K562 (cell line): Measurements from ENCODE around the gene MRPL52. TPM values are rescaled to one million over a fixed set of nuclear protein-coding genes. Genes with fewer than 3 reads are reported as not detected.

Experiments used
- CBX3 ChIP-seq, 2 experiments: IDR thresholded peaks; 1 replicate in 1 of 2; 2 replicates in 1 of 2; pipeline ENCODE4 v1.6.1; 2012; ENCODE audit warnings: inconsistent platforms in 2 of 2, low read length in 2 of 2, borderline replicate concordance in 1 of 2, control low read depth in 1 of 2
- DACH1 ChIP-seq: fragments of 450-650 bp; IDR thresholded peaks from 2 replicates; pipeline ENCODE4 v1.6.1; 2018; ENCODE audit not compliant: partially characterized antibody
- DMBX1 ChIP-seq: fragments of 250-450 bp; sonication (Bioruptor Pico); IDR thresholded peaks from 2 replicates; pipeline ENCODE4 v1.8.0; 2022; ENCODE audit warnings: inconsistent platforms, mild to moderate bottlenecking, moderate library complexity, borderline replicate concordance
- DNMT1 ChIP-seq: fragments of 450-650 bp; IDR thresholded peaks from 2 replicates; pipeline ENCODE4 v1.6.1; 2016; ENCODE audit warnings: antibody characterized with exemption, mild to moderate bottlenecking
- E2F6 ChIP-seq, 2 experiments: IDR thresholded peaks; 2 replicates each; pipeline ENCODE4 v1.6.1; 2011; ENCODE audit warnings: borderline replicate concordance in 1 of 2, control low read depth in 1 of 2, low read depth in 1 of 2, low read length in 1 of 2, mild to moderate bottlenecking in 1 of 2, mixed read lengths in 1 of 2, moderate library complexity in 1 of 2; ENCODE audit not compliant: insufficient read depth in 1 of 2, insufficient read length in 1 of 2, poor library complexity in 1 of 2, severe bottlenecking in 1 of 2; ENCODE audit errors: extremely low read depth in 1 of 2
- FOXP1 ChIP-seq: sonication (generic); formaldehyde crosslinking; IDR thresholded peaks from 2 replicates; pipeline ENCODE4 v1.8.0; 2022; ENCODE audit warnings: mild to moderate bottlenecking, missing genetic modification reagents
- GABPB1 ChIP-seq: sonication (generic); formaldehyde crosslinking; IDR thresholded peaks from 2 replicates; pipeline ENCODE4 v1.8.0; 2022; ENCODE audit warnings: mild to moderate bottlenecking, missing genetic modification reagents
- HNRNPLL ChIP-seq: fragments of 200-400 bp; formaldehyde crosslinking; IDR thresholded peaks from 2 replicates; pipeline ENCODE4 v1.6.1; 2017; ENCODE audit warnings: low read length, low read depth, mild to moderate bottlenecking; ENCODE audit not compliant: poor library complexity, severe bottlenecking
- HOXB6 ChIP-seq: fragments of 250-450 bp; sonication (Bioruptor Pico); IDR thresholded peaks from 2 replicates; pipeline ENCODE4 v1.5.1; 2022; ENCODE audit warnings: mild to moderate bottlenecking, borderline replicate concordance
- KAT8 ChIP-seq: fragments of 450-650 bp; IDR thresholded peaks from 2 replicates; pipeline ENCODE4 v1.6.1; 2016; ENCODE audit warnings: low read depth, mild to moderate bottlenecking
- KLF6 ChIP-seq: fragments of 250-450 bp; sonication (Bioruptor Pico); IDR thresholded peaks from 2 replicates; pipeline ENCODE4 v1.4.0; 2020; ENCODE audit warnings: mild to moderate bottlenecking, moderate library complexity, borderline replicate concordance
- LCOR ChIP-seq: sonication (generic); formaldehyde crosslinking; IDR thresholded peaks from 2 replicates; pipeline ENCODE4 v1.8.0; 2022; ENCODE audit warnings: mild to moderate bottlenecking, missing genetic modification reagents
- MAX ChIP-seq: sonication (generic); formaldehyde crosslinking; IDR thresholded peaks from 2 replicates; pipeline ENCODE4 v1.9.0; 2022; ENCODE audit warnings: mild to moderate bottlenecking, missing genetic modification reagents
- MEIS2 ChIP-seq: fragments of 450-650 bp; IDR thresholded peaks from 2 replicates; pipeline ENCODE4 v1.6.1; 2014; ENCODE audit warnings: mild to moderate bottlenecking; ENCODE audit not compliant: partially characterized antibody
- MXD1 ChIP-seq: fragments of 250-450 bp; sonication (Bioruptor Pico); IDR thresholded peaks from 2 replicates; pipeline ENCODE4 v1.8.0; 2021; ENCODE audit warnings: borderline replicate concordance, mild to moderate bottlenecking, moderate library complexity; ENCODE audit not compliant: poor library complexity, severe bottlenecking
- NEUROD1 ChIP-seq: fragments of 150-350 bp; IDR thresholded peaks from 2 replicates; pipeline ENCODE4 v1.6.1; 2014; ENCODE audit warnings: borderline replicate concordance, low read length, low read depth; ENCODE audit not compliant: partially characterized antibody
- PKNOX1 ChIP-seq: fragments of 450-650 bp; IDR thresholded peaks from 2 replicates; pipeline ENCODE4 v1.6.1; 2016
- POLR2A ChIP-seq: fragments of 450-650 bp; conservative IDR thresholded peaks from 2 replicates; pipeline ENCODE4 v1.6.1; 2016
- RBFOX2 ChIP-seq: fragments of 200-400 bp; formaldehyde crosslinking; IDR thresholded peaks from 2 replicates; pipeline ENCODE4 v1.6.1; 2017; ENCODE audit warnings: low read depth, mild to moderate bottlenecking, low read length, moderate library complexity
- RUNX1 ChIP-seq: sonication (generic); IDR thresholded peaks from 2 replicates; pipeline ENCODE4 v1.6.1; 2016; ENCODE audit warnings: antibody characterized with exemption, low read depth
- STAT5A ChIP-seq: IDR thresholded peaks from 2 replicates; pipeline ENCODE4 v1.6.1; 2012; ENCODE audit warnings: low read length, inconsistent platforms, borderline replicate concordance
- U2AF1 ChIP-seq: fragments of 200-400 bp; formaldehyde crosslinking; optimal IDR thresholded peaks from 2 replicates; pipeline ENCODE3; 2017; ENCODE audit warnings: mild to moderate bottlenecking, low read depth, low read length, moderate library complexity
- XRCC5 ChIP-seq: fragments of 200-400 bp; formaldehyde crosslinking; IDR thresholded peaks from 2 replicates; pipeline ENCODE4 v1.6.1; 2017; ENCODE audit warnings: low read depth, mild to moderate bottlenecking, low read length
- ZFPM2 ChIP-seq: fragments of 250-450 bp; sonication (Bioruptor Pico); IDR thresholded peaks from 2 replicates; pipeline ENCODE4 v1.5.1; 2022; ENCODE audit warnings: mild to moderate bottlenecking
- ZNF133 ChIP-seq: fragments of 250-450 bp; sonication (Bioruptor Pico); IDR thresholded peaks from 2 replicates; pipeline ENCODE4 v1.4.0; 2020; ENCODE audit warnings: mild to moderate bottlenecking
- ZNF165 ChIP-seq: fragments of 250-450 bp; sonication (Bioruptor Pico); IDR thresholded peaks from 2 replicates; pipeline ENCODE4 v1.4.0; 2020; ENCODE audit warnings: borderline replicate concordance
- ZNF224 ChIP-seq: sonication (generic); formaldehyde crosslinking; IDR thresholded peaks from 2 replicates; pipeline ENCODE4 v1.8.0; 2022; ENCODE audit warnings: mild to moderate bottlenecking, missing genetic modification reagents
- ZNF668 ChIP-seq: fragments of 250-450 bp; sonication (Bioruptor Pico); IDR thresholded peaks from 2 replicates; pipeline ENCODE4 v1.8.0; 2022; ENCODE audit warnings: mild to moderate bottlenecking, inconsistent platforms
- polyA plus RNA-seq, 8 experiments: library from polyadenylated mRNA; depleted of rRNA in 4 of 8; stranded (reverse) in 5 of 8; unstranded in 3 of 8; fragments of >200 nt; fragmentation: Nextera tagmentation in 2 of 8; fragmentation: Illumina TruSeq in 1 of 8; extraction: Ambion mirVana in 2 of 8; extraction: Trizol in 1 of 8; gene quantifications; 2 replicates each; pipeline versions ENCODE4 v1.2.1 to v1.2.3, GENCODE V29; 2011 to 2014; ENCODE audit warnings: inconsistent platforms in 1 of 8, missing spikeins in 1 of 8
- total RNA-seq, 7 experiments: library from RNA; depleted of rRNA in 6 of 7; stranded (reverse); fragments of >200 nt in 6 of 7; fragmentation: Illumina TruSeq in 2 of 7; extraction: Trizol in 2 of 7; gene quantifications; 2 replicates each; pipeline versions ENCODE4 v1.2.1 to v1.2.3, GENCODE V29; 2011 to 2021; ENCODE audit warnings: low replicate concordance in 1 of 7

MRPL52 gene
- total and polyA plus RNA-seq, 9 of the 15 experiments (the other 6 are each of a cell fraction or from before 2014, with no cell fraction given): 56.5 to 213 (median 168) TPM

GRCh38 chr14:22824711-22825359 is 4.9 kb upstream of the MRPL52 start (continued):
- no peak for TF ChIP-seq LCOR
- peak; percentile 69 for TF ChIP-seq MAX (CRISPR knock-in tag)
- peak; percentile 13; the same call in 1 of the 2 replicates for TF ChIP-seq DMBX1 (CRISPR knock-in tag)
- no peak; the same call in 1 of the 2 replicates for TF ChIP-seq POLR2A
- no peak for TF ChIP-seq KLF6 (CRISPR knock-in tag)
- TF ChIP-seq FOXP1 (CRISPR knock-in tag): no peak
- no peak for TF ChIP-seq ZNF224 (CRISPR knock-in tag)
- TF ChIP-seq ZFPM2 (CRISPR knock-in tag): no peak
- no peak for TF ChIP-seq XRCC5
- peak in 1 of 2 experiments; percentile 40; a peak in 1 of 3 replicates for TF ChIP-seq CBX3 (IDR thresholded peaks at IDR 0.05; ENCODE audit: borderline replicate concordance in 1 of 2, low read length in 2 of 2)
- TF ChIP-seq RBFOX2: no peak
- no peak for TF ChIP-seq HOXB6 (CRISPR knock-in tag)
- no peak for TF ChIP-seq ZNF165 (CRISPR knock-in tag)
- TF ChIP-seq GABPB1 (CRISPR knock-in tag): 0 out of 2 replicates have a peak, but pooled peaks have one; percentile 23
- no peak for TF ChIP-seq ZNF668 (CRISPR knock-in tag)
- TF ChIP-seq RUNX1: no peak
- peak; percentile 53 for TF ChIP-seq PKNOX1
- TF ChIP-seq MXD1: no peak
- TF ChIP-seq DNMT1: no peak
- no peak for TF ChIP-seq KAT8
- no peak for TF ChIP-seq STAT5A
- TF ChIP-seq DACH1: no peak
- no peak for TF ChIP-seq HNRNPLL
- TF ChIP-seq MEIS2: peak; percentile 71
- TF ChIP-seq ZNF133 (CRISPR knock-in tag): no peak
- no peak for TF ChIP-seq U2AF1
- no peak for TF ChIP-seq E2F6 (IDR thresholded peaks at IDR 0.05; ENCODE audit: borderline replicate concordance in 1 of 2, extremely low read depth in 1 of 2, insufficient read depth in 1 of 2, insufficient read length in 1 of 2, low read depth in 1 of 2, low read length in 1 of 2, poor library complexity in 1 of 2, severe bottlenecking in 1 of 2)
- TF ChIP-seq NEUROD1: peak; percentile 12
